Fibroblast of villous mesenchyme (primary cell): ENCODE data around the gene DNM3. TPM values are rescaled to one million over a fixed set of nuclear protein-coding genes. Genes with fewer than 3 reads are reported as not detected.

Experiments
- DNase-seq: peaks from one replicate; pipeline ENCODE4 v3.0.0-alpha.2; 2010; ENCODE audit warnings: low read depth
- H3K4me3 ChIP-seq: 2 replicates; pipeline ENCODE4 v1.5.1; 2011; ENCODE audit warnings: low read depth, mild to moderate bottlenecking, low read length
- total RNA-seq: library from RNA; depleted of rRNA; stranded (reverse); fragments of >200 nt; gene quantifications from 2 replicates; pipeline ENCODE4 v1.2.3, GENCODE V29; 2012
- TF ChIP-seq, protein P1 (sequence below): IDR thresholded peaks from 2 replicates; pipeline ENCODE4 v1.5.1; 2012; ENCODE audit warnings: low read depth, mild to moderate bottlenecking, low read length; ENCODE audit not compliant: insufficient read depth

The DNM3 gene
- total RNA-seq, 1 donor: 2.2 TPM

- no peak overlapping the region for H3K4me3 ChIP-seq
These were observed 499.2 kb downstream of the DNM3 start for GRCh38 chr1:172340520-172340919.

DNA sequence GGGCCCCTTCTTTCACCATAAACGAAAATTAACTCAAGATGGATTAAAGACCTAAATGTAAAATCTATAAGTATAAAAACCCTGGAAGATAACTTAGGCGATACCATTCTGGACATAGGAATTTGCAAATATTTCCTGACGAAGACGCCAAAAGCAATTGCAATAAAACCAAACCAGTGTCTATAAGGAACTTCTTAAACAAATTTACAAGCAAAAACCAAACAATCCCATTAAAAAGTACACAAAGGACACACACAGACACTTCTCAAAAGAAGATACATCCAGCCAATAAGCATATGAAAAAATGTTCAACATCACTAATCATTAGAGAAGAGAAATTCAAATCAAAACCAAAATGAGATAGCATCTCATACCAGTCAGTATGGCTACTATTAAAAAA lies 500.4 kb downstream of the DNM3 start:
- DNase-seq: no peak
- TF ChIP-seq, protein P1, sequence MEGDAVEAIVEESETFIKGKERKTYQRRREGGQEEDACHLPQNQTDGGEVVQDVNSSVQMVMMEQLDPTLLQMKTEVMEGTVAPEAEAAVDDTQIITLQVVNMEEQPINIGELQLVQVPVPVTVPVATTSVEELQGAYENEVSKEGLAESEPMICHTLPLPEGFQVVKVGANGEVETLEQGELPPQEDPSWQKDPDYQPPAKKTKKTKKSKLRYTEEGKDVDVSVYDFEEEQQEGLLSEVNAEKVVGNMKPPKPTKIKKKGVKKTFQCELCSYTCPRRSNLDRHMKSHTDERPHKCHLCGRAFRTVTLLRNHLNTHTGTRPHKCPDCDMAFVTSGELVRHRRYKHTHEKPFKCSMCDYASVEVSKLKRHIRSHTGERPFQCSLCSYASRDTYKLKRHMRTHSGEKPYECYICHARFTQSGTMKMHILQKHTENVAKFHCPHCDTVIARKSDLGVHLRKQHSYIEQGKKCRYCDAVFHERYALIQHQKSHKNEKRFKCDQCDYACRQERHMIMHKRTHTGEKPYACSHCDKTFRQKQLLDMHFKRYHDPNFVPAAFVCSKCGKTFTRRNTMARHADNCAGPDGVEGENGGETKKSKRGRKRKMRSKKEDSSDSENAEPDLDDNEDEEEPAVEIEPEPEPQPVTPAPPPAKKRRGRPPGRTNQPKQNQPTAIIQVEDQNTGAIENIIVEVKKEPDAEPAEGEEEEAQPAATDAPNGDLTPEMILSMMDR: no peak
- H3K4me3 ChIP-seq: no peak overlapping the region

More at GRCh38 chr1:172340520-172340919, 499.2 kb downstream of the DNM3 start:
- TF ChIP-seq, protein P1: no peak
- no peak for DNase-seq

DNA sequence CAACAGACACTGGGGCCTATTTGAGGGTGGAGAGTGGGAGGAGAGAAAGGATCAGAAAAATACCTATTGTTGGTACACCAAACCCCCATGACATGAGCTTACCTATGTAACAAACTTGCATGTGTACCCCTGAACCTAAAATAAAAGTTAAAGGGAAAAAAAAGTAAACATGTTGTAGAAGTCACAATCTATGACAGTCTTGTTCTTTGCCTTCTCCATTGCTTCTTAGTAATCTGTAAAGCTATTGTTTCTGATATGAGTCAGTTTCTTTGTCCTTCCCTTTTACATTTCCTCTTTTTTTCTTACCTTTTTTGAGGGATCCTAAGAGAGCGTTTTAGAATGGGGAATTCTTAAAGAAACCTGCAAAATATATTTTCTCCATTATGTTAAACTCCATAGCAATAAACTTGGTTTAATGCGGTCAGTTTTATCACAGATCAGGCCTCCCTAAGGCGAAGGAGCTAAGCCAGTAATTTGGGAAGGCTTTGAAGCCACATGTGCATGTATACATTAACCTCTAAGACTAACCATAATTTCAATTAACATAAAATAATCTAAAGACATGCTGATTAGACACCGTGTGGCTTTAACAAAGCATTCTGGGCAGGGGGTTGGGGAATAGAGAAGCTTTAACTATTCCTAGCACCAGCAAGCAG lies 501.4 kb downstream of the DNM3 start:
- H3K4me3 ChIP-seq: no peak overlapping the region
- no peak for DNase-seq
- TF ChIP-seq, protein P1: no peak

DNA sequence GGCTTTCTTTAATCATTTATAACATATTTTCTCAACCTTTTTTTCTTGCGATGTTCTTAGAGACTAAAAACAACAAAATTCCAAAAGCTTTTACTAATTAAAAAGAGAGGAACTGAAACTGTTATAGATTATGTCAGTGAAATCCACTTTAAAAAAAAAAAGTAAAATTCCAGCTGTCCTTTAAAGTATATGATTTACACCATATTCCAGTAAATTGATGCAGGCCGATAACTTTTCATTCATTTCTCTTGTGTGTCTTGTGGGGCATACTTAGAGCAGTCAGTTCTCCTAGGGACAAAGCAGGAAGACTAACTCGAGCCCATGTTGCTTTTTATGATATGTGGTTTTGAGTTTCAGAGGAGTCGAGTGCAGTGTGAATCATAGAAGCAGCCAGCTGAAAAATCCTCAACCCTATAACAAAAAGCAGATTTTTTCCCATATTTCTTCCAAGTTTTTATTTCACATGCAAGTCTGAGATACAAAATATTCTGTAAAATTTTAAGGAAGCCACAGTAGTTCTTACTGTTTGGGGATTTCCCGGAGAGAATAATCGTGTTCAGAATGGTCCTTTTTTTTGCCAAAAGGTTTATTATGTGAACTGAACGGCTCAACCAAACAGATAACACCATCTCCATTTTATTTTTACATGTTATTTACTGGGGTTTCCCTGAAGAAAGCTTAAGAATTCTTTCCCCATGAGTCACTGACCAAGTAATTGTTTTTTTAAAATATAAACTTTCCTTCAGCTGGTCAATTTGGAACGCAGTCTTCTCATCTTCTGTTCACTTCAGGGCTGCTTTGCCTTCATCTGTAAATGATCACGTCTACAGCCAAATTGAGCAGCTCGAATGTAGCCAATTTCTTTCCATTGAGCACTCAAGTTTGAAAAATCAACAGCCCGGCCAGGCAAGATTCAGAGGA lies 502.2 kb downstream of the DNM3 start:
- TF ChIP-seq, protein P1: no peak
- DNase-seq: peak; percentile 87
- peak overlapping the region; percentile 0 for H3K4me3 ChIP-seq

GRCh38 chr1:172344444-172344843 lies 503.1 kb downstream of the DNM3 start:
- no peak for DNase-seq
- TF ChIP-seq, protein P1: no peak
- no peak overlapping the region for H3K4me3 ChIP-seq

- DNase-seq: no peak
- TF ChIP-seq, protein P1: no peak
- H3K4me3 ChIP-seq: no peak overlapping the region
These were observed 503.8 kb downstream of the DNM3 start for GRCh38 chr1:172345077-172345476.
